Measurements from ENCODE around the gene UAP1L1. TPM values are rescaled to one million over a fixed set of nuclear protein-coding genes. Genes with fewer than 3 reads are reported as not detected.

Gene UAP1L1
- total RNA-seq, 1 donor: 36.9 TPM

DNA sequence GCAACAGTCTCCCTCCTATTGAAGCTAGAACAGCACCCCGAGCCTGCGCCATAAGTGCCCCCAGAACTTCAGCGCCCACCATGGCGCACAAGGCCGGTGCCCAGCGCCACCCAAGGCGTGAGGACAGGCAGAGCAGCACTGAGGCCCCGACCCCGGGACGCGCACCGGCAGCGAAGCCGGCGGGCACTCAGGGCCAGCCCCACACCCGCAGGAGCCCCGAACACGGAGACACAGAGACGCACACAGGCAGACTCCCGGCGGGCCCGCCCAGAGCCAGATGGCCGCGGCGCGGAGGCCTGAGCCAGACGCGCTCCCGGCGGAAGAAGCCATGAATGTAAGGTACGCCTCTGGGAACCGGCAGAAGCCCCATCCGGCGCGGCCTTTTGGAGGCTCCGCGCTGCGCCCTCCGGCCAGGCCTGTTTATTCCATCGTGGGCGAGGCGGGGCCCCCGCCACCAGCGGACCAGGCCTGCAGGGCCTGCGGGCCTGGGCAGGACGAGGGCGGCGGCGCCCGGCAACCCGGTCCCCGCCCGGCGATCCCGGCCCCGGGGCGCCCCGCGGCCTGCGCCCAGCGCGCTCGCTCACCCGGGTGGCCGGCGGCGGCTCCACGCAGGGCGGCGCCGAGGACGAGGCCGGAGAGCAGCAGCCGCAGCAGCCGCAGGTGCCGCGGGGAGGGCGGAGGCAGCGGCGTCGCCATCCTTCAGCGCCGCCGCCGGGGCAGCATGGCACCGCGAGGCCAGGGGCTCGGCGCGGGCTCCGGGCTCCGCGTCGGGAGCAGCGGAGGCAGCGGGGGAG, 31.8 kb upstream of the UAP1L1 start:
- Histone ChIP-seq H3K4me1 (ENCODE audit: insufficient read depth, low read length) (peaks cover 15% of the 10 kb centered on the region), H3K4me3 (ENCODE audit: insufficient read depth, low read length) (peak overlapping the region; percentile 83), H3K9me3 (ENCODE audit: low read depth, low read length) (no peaks in the 10 kb centered on the region), H3K79me2 (ENCODE audit: insufficient read depth, low read length) (peaks cover 30% of the 10 kb centered on the region), H3K27me3 (ENCODE audit: insufficient read depth, low read length) (peaks cover 31% of the 10 kb centered on the region), H2AFZ (ENCODE audit: low read length) (peak overlapping the region; percentile 89), H4K20me1 (ENCODE audit: insufficient read depth, low read length) (peaks cover 36% of the 10 kb centered on the region), H3K27ac (ENCODE audit: low read depth, low read length) (no peak overlapping the region), H3K36me3 (ENCODE audit: insufficient read depth, low read length) (no peaks in the 10 kb centered on the region), H3K4me2 (ENCODE audit: insufficient read depth, low read length) (peak overlapping the region; percentile 93)
- TF ChIP-seq CTCF (IDR thresholded peaks at IDR 0.05; ENCODE audit: extremely low read depth, low read depth, low read length): no peak
- peak; percentile 98 for DNase-seq (ENCODE audit: insufficient read length, low spot score, missing footprints)

- Histone ChIP-seq H4K20me1 (ENCODE audit: insufficient read depth, low read length) (peaks cover 36% of the 10 kb centered on the region), H3K36me3 (ENCODE audit: insufficient read depth, low read length) (no peaks in the 10 kb centered on the region), H3K27me3 (ENCODE audit: insufficient read depth, low read length) (peaks cover 31% of the 10 kb centered on the region), H3K27ac (ENCODE audit: low read depth, low read length) (no peak within 1 kb of the TSS), H2AFZ (ENCODE audit: low read length) (peak within 1 kb of the TSS; percentile 89), H3K79me2 (ENCODE audit: insufficient read depth, low read length) (peaks cover 30% of the 10 kb centered on the region), H3K4me1 (ENCODE audit: insufficient read depth, low read length) (peaks cover 15% of the 10 kb centered on the region), H3K4me3 (ENCODE audit: insufficient read depth, low read length) (peak within 1 kb of the TSS; percentile 83), H3K9me3 (ENCODE audit: low read depth, low read length) (no peaks in the 10 kb centered on the region), H3K4me2 (ENCODE audit: insufficient read depth, low read length) (peak within 1 kb of the TSS; percentile 93)
- TF ChIP-seq CTCF (IDR thresholded peaks at IDR 0.05; ENCODE audit: extremely low read depth, low read depth, low read length): peak; percentile 75
- DNase-seq (ENCODE audit: insufficient read length, low spot score, missing footprints): peak; percentile 100
Measured at GRCh38 chr9:137046088-137046787, 31.1 kb upstream of the UAP1L1 start, which contains the start of gene NPDC1. Gene NPDC1 (minus strand): TSS chr9:137046177. CDS start chr9:137045989, 188 bp downstream.

- Histone ChIP-seq H2AFZ (ENCODE audit: low read length) (no peak overlapping the region), H4K20me1 (ENCODE audit: insufficient read depth, low read length) (peaks cover 27% of the 10 kb centered on the region), H3K79me2 (ENCODE audit: insufficient read depth, low read length) (peaks cover 14% of the 10 kb centered on the region), H3K27me3 (ENCODE audit: insufficient read depth, low read length) (peaks cover 51% of the 10 kb centered on the region), H3K4me3 (ENCODE audit: insufficient read depth, low read length) (no peak overlapping the region), H3K27ac (ENCODE audit: low read depth, low read length) (no peak overlapping the region), H3K36me3 (ENCODE audit: insufficient read depth, low read length) (no peaks in the 10 kb centered on the region), H3K4me2 (ENCODE audit: insufficient read depth, low read length) (no peak overlapping the region), H3K9me3 (ENCODE audit: low read depth, low read length) (no peaks in the 10 kb centered on the region), H3K4me1 (ENCODE audit: insufficient read depth, low read length) (peaks cover 15% of the 10 kb centered on the region)
- DNase-seq (ENCODE audit: insufficient read length, low spot score, missing footprints): no peak
- no peak for TF ChIP-seq CTCF (IDR thresholded peaks at IDR 0.05; ENCODE audit: extremely low read depth, low read depth, low read length)
Measured at GRCh38 chr9:137048655-137049543, 28.4 kb upstream of the UAP1L1 start.

All from osteoblast (primary cell).